GM19193 (cell line): ENCODE data around the gene PRKG1.

Experiments used
- POLR2A ChIP-seq: IDR thresholded peaks from 4 replicates; pipeline ENCODE4 v1.6.1; 2011; ENCODE audit not compliant: insufficient read depth, insufficient read length; ENCODE audit errors: extremely low read depth

PRKG1 gene

GRCh38 chr10:51072210-51072609 lies 2.1 kb upstream of the PRKG1 start:
- TF ChIP-seq POLR2A: no peak

DNA sequence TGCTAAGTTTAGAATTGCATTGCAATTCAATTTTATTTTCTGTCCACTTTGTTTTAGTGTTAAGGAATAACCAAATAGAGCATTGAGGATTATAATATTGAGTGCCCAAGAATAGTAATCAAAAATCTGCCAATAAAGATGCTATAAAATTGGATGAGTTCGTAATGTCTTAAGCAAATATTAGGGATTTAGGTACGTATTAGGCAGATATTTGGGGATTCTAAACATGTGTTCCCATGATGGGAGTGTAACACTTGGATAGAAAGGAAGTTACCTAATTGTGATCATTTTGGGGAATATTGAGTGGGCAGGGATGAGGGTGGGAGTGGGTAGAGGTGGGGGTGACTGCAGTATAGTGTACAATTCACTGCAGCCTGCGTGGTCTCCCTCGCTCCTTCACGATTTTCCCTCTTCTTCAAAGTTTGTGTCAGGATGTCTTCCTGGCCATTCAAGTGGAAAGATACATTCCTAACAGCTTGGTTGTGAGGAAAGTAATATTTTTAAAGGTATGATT lies 1.3 kb upstream of the PRKG1 start:
- TF ChIP-seq POLR2A: no peak

GRCh38 chr10:51073453-51074237 lies 642 bp upstream of the PRKG1 start:
- no peak for TF ChIP-seq POLR2A

- TF ChIP-seq POLR2A: no peak
Observed at GRCh38 chr10:51075043-51075872, 971 bp downstream of the PRKG1 start.

DNA sequence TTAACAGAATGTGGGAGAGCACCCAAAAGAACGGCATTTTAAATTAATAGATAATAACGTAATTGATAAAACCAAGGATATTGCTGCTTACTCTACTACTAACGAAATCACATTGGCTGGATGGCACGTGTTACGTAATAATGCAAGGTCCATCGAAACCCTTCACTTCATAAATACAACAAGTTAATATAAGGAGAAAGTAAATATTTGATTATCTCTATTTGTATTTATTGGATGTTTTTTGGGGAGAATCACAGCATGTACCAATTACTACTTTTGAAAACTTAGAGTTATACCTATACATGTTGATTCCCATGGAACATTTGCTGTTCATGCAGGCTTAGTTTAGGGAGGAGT lies 1.6 kb downstream of the PRKG1 start:
- TF ChIP-seq POLR2A: no peak

- no peak for TF ChIP-seq POLR2A
Observed at GRCh38 chr10:51076299-51076841, 2.1 kb downstream of the PRKG1 start.

GRCh38 chr10:51077074-51077473 lies 2.8 kb downstream of the PRKG1 start:
- no peak for TF ChIP-seq POLR2A

- no peak for TF ChIP-seq POLR2A
Observed at GRCh38 chr10:51077507-51077906, 3.2 kb downstream of the PRKG1 start.

- TF ChIP-seq POLR2A: no peak
Observed at GRCh38 chr10:51079331-51079730, 5.0 kb downstream of the PRKG1 start.

DNA sequence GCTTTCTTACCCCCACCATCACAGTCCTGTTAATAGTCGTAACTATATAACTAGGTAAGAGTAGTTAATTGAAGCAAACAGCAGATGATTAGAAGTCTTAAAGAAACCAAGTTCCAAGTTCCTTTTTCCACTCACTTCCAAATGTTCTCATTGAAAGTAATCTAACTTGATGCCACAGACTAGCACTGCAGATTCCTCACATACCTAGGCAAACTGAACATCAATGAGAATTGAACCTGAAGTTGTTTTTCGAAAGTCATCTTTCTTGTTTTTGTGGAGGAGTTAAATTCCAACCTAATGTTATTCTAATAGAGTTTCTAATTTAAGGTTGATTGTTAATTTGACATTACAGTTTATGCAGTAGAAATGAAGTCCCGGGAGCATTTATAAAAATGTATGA lies 5.5 kb downstream of the PRKG1 start:
- no peak for TF ChIP-seq POLR2A

DNA sequence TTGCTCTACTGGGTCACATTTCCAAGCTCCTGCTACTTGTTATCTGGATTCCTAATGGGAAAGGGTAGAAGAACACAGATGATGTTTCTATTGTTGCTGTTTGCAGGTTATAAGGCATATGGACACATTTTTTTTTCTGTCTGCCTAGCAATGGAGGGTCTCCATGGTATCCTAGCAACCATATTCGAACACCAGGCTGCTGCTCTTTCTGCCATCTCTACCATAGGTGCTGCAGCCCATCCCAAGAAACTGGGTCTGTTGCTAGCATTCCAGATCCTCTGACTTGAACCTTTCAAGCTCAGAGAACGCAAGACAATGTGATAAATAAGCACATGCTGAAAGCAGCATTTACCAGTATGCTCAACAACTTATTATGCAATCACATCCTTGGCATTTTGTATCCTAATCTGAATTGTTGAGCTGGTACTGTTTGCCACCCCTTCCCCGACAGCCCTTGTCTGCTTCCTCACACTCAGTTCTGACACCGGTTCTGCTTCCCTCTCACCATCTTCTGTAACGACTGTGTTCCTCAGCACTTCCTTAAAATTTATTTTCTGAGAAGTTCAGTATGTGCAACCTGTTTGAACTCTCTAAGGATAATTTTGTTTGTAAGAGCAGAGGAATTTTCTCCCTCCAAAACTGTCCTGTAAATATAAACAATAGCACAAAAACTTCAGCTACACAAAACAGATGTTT lies 6.2 kb downstream of the PRKG1 start:
- TF ChIP-seq POLR2A: no peak

GRCh38 chr10:51082857-51083256 lies 8.6 kb downstream of the PRKG1 start:
- TF ChIP-seq POLR2A: no peak

GRCh38 chr10:51083356-51083853 lies 9.1 kb downstream of the PRKG1 start:
- TF ChIP-seq POLR2A: no peak

- TF ChIP-seq POLR2A: no peak
Observed at GRCh38 chr10:51085204-51085603, 10.9 kb downstream of the PRKG1 start.

GRCh38 chr10:51086710-51087109 lies 12.4 kb downstream of the PRKG1 start:
- TF ChIP-seq POLR2A: no peak
